ENCODE data around the gene RAC2. TPM values are rescaled to one million over a fixed set of nuclear protein-coding genes. Genes with fewer than 3 reads are reported as not detected.

RAC2 gene
- total RNA-seq, 1 donor from 2014 or later, result 26.1 TPM

- DNase-seq (ENCODE audit: low spot score), result no peak
Observed at GRCh38 chr22:37178350-37179125, 65.5 kb downstream of the RAC2 start.

- no peak for DNase-seq (ENCODE audit: low spot score)
Observed at GRCh38 chr22:37177755-37178154, 66.3 kb downstream of the RAC2 start.

GRCh38 chr22:37177221-37177620 lies 66.8 kb downstream of the RAC2 start:
- no peak for DNase-seq (ENCODE audit: low spot score)

- no peak for DNase-seq (ENCODE audit: low spot score)
Observed at GRCh38 chr22:37176464-37177061, 67.5 kb downstream of the RAC2 start.

GRCh38 chr22:37175414-37176281 lies 68.4 kb downstream of the RAC2 start:
- DNase-seq (ENCODE audit: low spot score), result peak; percentile 79

Other genes starting within 250 kb of the RAC2 start
- 58.5 TPM for gene TST, start 224.8 kb downstream of the RAC2 start, total RNA-seq
- 63.8 TPM for gene MPST, start 224.5 kb downstream of the RAC2 start, total RNA-seq
- gene KCTD17, start 192.5 kb downstream of the RAC2 start, total RNA-seq, result 13.4 TPM
- not detected for gene TMPRSS6, start 134.6 kb downstream of the RAC2 start, total RNA-seq
- gene IL2RB, start 94.4 kb downstream of the RAC2 start, total RNA-seq, result 1.7 TPM
- gene C1QTNF6, start 56.0 kb downstream of the RAC2 start, total RNA-seq, result 1.3 TPM
- gene SSTR3, start 31.8 kb downstream of the RAC2 start, total RNA-seq, result not detected
- gene CYTH4, start 38.2 kb upstream of the RAC2 start, total RNA-seq, result 44.7 TPM
- not detected for gene ELFN2, start 183.2 kb upstream of the RAC2 start, total RNA-seq
- 33.6 TPM for gene MFNG, start 242.1 kb upstream of the RAC2 start, total RNA-seq